WTC11 (cell line): ENCODE data around the gene KIF17.

ENCODE experiments used
- CTCF ChIP-seq: fragments of 200-600 bp; IDR thresholded peaks from 2 replicates; pipeline ENCODE4 v1.8.0; 2022; ENCODE audit warnings: antibody characterized with exemption
- ELF4 ChIP-seq: sonication (generic); formaldehyde crosslinking; IDR thresholded peaks from 2 replicates; pipeline ENCODE4 v1.8.1; 2022; ENCODE audit warnings: low read depth, mild to moderate bottlenecking, moderate library complexity, missing genetic modification reagents
- FOXJ3 ChIP-seq: sonication (generic); formaldehyde crosslinking; IDR thresholded peaks from 2 replicates; pipeline ENCODE4 v1.9.0; 2021; ENCODE audit warnings: missing genetic modification reagents, mild to moderate bottlenecking, borderline replicate concordance
- IRF1 ChIP-seq: sonication (generic); formaldehyde crosslinking; IDR thresholded peaks from 2 replicates; pipeline ENCODE4 v1.8.0; 2023; ENCODE audit warnings: missing genetic modification reagents
- JUN ChIP-seq: sonication (generic); formaldehyde crosslinking; IDR thresholded peaks from 2 replicates; pipeline ENCODE4 v1.8.0; 2023; ENCODE audit warnings: mild to moderate bottlenecking, missing genetic modification reagents
- KAT7 ChIP-seq: sonication (generic); formaldehyde crosslinking; IDR thresholded peaks from 2 replicates; pipeline ENCODE4 v1.8.1; 2023; ENCODE audit warnings: missing genetic modification reagents, mild to moderate bottlenecking, borderline replicate concordance
- SMAD4 ChIP-seq: sonication (generic); formaldehyde crosslinking; IDR thresholded peaks from 2 replicates; pipeline ENCODE4 v1.8.0; 2022; ENCODE audit warnings: mild to moderate bottlenecking, missing genetic modification reagents
- ZNF263 ChIP-seq: sonication (generic); formaldehyde crosslinking; IDR thresholded peaks from 2 replicates; pipeline ENCODE4 v1.8.1; 2022; ENCODE audit warnings: low read depth, mild to moderate bottlenecking, moderate library complexity, missing genetic modification reagents
- TF ChIP-seq, protein P1 (sequence below): sonication (generic); formaldehyde crosslinking; IDR thresholded peaks from 2 replicates; pipeline ENCODE4 v1.8.0; 2022; ENCODE audit warnings: mild to moderate bottlenecking, missing genetic modification reagents
- TF ChIP-seq, protein P2 (sequence below): sonication (generic); formaldehyde crosslinking; IDR thresholded peaks from 2 replicates; pipeline ENCODE4 v1.8.1; 2022; ENCODE audit warnings: low read depth, missing genetic modification reagents, borderline replicate concordance
- TF ChIP-seq, protein P3 (sequence below): sonication (generic); formaldehyde crosslinking; IDR thresholded peaks from 2 replicates; pipeline ENCODE4 v1.8.0; 2022; ENCODE audit warnings: mild to moderate bottlenecking, missing genetic modification reagents

- TF ChIP-seq CTCF (no peak), SMAD4 (CRISPR knock-in tag) (no peak), ELF4 (CRISPR knock-in tag) (no peak), KAT7 (CRISPR knock-in tag) (no peak), JUN (CRISPR knock-in tag) (no peak), IRF1 (CRISPR knock-in tag) (no peak), ZNF263 (CRISPR knock-in tag) (no peak), FOXJ3 (CRISPR knock-in tag) (no peak)
- TF ChIP-seq, protein P1, sequence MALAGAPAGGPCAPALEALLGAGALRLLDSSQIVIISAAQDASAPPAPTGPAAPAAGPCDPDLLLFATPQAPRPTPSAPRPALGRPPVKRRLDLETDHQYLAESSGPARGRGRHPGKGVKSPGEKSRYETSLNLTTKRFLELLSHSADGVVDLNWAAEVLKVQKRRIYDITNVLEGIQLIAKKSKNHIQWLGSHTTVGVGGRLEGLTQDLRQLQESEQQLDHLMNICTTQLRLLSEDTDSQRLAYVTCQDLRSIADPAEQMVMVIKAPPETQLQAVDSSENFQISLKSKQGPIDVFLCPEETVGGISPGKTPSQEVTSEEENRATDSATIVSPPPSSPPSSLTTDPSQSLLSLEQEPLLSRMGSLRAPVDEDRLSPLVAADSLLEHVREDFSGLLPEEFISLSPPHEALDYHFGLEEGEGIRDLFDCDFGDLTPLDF (CRISPR knock-in tag) = no peak
- TF ChIP-seq, protein P2, sequence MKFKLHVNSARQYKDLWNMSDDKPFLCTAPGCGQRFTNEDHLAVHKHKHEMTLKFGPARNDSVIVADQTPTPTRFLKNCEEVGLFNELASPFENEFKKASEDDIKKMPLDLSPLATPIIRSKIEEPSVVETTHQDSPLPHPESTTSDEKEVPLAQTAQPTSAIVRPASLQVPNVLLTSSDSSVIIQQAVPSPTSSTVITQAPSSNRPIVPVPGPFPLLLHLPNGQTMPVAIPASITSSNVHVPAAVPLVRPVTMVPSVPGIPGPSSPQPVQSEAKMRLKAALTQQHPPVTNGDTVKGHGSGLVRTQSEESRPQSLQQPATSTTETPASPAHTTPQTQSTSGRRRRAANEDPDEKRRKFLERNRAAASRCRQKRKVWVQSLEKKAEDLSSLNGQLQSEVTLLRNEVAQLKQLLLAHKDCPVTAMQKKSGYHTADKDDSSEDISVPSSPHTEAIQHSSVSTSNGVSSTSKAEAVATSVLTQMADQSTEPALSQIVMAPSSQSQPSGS (CRISPR knock-in tag) = no peak
- TF ChIP-seq, protein P3, sequence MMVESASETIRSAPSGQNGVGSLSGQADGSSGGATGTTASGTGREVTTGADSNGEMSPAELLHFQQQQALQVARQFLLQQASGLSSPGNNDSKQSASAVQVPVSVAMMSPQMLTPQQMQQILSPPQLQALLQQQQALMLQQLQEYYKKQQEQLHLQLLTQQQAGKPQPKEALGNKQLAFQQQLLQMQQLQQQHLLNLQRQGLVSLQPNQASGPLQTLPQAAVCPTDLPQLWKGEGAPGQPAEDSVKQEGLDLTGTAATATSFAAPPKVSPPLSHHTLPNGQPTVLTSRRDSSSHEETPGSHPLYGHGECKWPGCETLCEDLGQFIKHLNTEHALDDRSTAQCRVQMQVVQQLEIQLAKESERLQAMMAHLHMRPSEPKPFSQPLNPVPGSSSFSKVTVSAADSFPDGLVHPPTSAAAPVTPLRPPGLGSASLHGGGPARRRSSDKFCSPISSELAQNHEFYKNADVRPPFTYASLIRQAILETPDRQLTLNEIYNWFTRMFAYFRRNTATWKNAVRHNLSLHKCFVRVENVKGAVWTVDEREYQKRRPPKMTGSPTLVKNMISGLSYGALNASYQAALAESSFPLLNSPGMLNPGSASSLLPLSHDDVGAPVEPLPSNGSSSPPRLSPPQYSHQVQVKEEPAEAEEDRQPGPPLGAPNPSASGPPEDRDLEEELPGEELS (CRISPR knock-in tag) = no peak
Observed at GRCh38 chr1:20663969-20664715, 53.7 kb downstream of the KIF17 start.
